Measurements from ENCODE around the gene SMIM24.

The SMIM24 gene

DNA sequence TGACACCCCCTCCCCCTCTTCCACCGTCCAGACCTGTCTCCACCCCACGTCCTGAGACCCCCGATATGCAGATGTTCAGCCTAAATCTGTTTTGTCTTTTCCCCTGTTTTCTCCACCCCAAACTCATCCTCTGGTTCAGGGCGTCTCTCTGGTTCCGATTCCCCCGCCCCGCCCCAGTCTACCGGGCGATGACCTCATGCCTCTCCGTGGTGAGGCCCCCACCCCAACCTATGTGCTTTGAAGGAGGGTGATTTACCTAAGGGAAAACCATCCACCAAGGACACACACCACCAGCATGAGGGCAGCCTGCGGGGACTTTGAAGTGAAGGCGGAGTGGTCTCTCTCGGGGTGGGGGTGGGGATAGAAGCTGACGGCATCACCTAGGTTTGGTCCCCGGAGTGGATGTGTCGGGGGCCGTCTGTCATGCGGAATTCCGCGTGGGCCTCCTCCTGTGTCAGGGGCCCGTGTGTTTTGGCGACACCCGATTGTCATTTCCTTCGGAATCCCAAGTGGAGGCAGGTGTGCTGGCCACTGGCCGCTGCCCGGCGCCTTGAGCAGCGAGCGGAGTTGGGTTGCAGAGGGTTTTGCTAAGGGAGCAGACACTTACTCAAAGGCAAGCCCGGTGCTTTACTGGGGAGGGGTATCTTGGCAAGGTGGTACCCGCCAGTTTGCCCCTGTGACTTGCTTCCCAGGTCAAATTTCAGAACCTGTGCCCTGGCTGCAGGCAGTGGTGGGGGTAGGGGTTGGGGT, 27.2 kb upstream of the SMIM24 start:
- H3K4me3 ChIP-seq (replicated peaks; ENCODE audit: low read depth, low read length), result peak overlapping the region; percentile 85
- TF ChIP-seq, protein P1, sequence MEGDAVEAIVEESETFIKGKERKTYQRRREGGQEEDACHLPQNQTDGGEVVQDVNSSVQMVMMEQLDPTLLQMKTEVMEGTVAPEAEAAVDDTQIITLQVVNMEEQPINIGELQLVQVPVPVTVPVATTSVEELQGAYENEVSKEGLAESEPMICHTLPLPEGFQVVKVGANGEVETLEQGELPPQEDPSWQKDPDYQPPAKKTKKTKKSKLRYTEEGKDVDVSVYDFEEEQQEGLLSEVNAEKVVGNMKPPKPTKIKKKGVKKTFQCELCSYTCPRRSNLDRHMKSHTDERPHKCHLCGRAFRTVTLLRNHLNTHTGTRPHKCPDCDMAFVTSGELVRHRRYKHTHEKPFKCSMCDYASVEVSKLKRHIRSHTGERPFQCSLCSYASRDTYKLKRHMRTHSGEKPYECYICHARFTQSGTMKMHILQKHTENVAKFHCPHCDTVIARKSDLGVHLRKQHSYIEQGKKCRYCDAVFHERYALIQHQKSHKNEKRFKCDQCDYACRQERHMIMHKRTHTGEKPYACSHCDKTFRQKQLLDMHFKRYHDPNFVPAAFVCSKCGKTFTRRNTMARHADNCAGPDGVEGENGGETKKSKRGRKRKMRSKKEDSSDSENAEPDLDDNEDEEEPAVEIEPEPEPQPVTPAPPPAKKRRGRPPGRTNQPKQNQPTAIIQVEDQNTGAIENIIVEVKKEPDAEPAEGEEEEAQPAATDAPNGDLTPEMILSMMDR (IDR thresholded peaks at IDR 0.05; ENCODE audit: low read length, missing control alignments), result no peak
- no peak for DNase-seq (ENCODE audit: low read depth)

DNA sequence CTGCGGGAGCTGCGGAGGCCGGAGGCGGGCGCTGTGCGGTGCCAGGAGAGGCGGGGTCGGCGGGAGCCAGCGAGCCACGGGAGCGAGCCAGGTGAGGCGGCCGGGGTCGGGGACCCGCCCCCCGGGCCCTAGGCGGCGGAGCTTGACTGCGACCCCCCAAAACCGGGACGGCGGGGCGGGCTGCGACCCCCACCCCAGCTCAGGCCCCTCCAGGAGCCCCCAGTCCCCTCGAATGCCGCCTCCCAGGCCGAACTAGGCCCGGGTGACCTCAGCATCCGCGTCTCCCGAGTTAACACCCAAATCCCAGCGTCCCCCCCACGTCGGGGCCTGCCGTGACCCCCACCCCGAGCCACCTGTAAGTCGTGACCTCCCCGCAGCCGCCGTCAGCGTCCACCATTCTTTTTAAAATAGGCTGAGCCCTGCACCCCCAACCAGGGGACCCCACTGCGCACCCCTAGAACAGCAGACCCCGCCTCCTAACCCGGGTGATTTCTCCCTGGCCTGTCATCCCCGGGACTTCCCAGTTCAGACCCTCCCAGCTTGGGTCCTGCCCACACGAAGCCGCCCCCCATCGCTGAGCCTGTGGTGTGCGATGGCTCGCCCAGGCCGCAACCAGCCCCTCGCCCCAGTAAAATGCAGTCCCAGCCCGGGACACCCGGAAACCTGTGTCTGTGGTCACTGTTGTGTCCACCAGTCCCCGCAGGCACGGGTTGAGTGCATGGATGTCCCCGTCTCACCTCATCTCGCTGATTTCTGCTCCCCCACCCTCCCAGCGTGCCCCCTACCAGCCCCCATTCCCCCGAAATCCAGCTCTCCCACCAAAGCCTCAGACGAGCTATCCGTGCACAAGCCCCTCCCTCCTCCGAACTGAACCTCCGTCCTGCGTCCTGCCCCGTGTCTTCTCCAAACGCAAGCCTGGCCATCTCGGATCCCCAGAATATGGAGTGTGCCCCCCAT, 26.3 kb upstream of the SMIM24 start:
- peak overlapping the region; percentile 85 for H3K4me3 ChIP-seq (replicated peaks; ENCODE audit: low read depth, low read length)
- no peak for DNase-seq (ENCODE audit: low read depth)
- TF ChIP-seq, protein P1 (IDR thresholded peaks at IDR 0.05; ENCODE audit: low read length, missing control alignments), result no peak

DNA sequence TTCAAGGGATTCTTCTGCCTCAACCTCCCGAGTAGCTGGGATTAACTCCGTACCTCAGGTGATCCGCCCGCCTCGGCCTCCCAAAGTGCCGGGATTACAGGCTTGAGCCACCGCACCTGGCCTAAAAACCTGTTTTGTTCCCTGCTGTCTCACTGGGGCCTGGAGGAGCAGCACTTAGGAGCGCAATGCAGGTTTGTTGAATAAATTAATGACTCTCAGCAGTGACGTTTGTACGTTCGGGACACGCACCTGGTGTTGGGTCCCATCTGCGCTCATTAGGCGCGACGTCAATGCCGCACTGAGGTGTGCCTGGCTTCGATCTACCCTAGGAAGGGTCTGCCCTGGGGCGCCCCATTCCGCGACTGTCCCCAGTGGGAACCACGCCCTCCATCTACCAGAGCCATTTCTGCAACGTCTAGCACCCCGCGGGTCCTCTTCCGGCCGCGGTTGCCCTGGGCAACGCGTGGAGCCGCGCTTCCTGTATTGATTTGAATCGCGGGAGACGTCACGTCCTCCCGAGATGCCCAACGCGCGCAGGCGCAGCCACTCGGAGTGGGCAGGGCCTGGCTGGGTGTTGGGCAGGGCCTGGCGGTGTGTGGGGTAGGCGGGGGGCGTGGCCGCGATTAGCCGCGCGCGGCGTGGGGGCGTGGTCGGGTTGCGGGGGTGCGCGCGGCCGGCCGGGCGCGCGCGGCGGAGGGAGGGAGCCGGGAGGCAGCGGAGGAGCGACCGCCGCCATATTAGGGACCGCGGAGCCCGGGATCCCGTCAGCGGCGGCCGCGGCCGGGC, 25.5 kb upstream of the SMIM24 start, which contains the start of gene FZR1:
TSS of gene FZR1 (plus strand) at position 714 of the 786 bp plus-strand sequence. CDS start 16,679 bp downstream, outside the sequence.
- TF ChIP-seq, protein P1 (IDR thresholded peaks at IDR 0.05; ENCODE audit: low read length, missing control alignments), result peak; percentile 1

DNA sequence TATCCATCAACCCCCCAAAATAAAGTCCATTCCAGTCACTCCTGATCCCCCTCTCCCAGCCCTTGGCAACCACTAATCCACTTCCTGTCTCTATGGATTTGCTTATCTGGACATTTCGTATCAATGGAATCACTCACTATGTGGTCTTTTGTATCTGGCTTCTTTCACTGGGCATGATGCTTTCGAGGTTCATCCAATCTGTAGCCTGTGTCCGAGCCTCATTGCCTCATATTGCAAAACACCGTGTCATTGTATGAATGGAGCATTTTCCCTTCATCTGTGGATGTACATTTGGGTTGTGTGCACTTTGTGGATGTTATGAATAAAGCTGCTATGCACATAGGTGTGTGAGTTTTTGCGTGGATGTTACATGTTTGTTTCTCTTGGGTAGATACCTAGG, 24.4 kb upstream of the SMIM24 start:
- H3K4me3 ChIP-seq (replicated peaks; ENCODE audit: low read depth, low read length), result no peak overlapping the region
- peak; percentile 22 for DNase-seq (ENCODE audit: low read depth)
- TF ChIP-seq, protein P1 (IDR thresholded peaks at IDR 0.05; ENCODE audit: low read length, missing control alignments), result no peak

More for the DNA sequence above, 25.5 kb upstream of the SMIM24 start, which contains the start of gene FZR1:
- peak within 1 kb of the TSS; percentile 85 for H3K4me3 ChIP-seq (replicated peaks; ENCODE audit: low read depth, low read length)
- DNase-seq (ENCODE audit: low read depth), result peak; percentile 99

DNA sequence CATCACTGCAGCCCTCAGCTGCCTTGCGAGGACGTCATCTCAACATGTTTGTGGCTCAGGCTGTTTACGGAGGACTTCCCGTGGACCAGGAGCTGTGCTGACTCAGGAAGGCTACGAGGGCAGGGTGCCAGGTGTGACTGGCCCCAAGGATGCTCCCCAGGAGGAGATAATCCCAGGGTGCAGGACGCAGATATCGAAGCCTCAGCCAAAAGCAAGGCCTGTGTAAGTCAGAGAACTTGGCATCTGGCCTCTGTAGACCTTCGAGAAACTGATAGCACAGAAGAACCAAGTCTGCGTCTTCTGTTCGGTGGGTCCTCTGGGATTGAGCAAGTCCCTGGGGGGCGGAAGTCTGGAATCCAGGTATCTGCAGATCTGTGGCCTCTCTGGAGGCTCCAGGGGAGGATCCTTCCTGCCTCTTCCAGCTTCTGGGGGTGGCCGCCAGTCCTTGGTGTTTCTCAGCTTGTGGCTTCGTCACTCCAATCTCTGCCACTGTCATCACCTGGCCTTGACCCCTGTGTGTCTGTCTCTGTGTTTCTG, 22.8 kb upstream of the SMIM24 start:
- H3K4me3 ChIP-seq (replicated peaks; ENCODE audit: low read depth, low read length), result no peak overlapping the region
- TF ChIP-seq, protein P1 (IDR thresholded peaks at IDR 0.05; ENCODE audit: low read length, missing control alignments), result no peak
- DNase-seq (ENCODE audit: low read depth), result peak; percentile 33

DNA sequence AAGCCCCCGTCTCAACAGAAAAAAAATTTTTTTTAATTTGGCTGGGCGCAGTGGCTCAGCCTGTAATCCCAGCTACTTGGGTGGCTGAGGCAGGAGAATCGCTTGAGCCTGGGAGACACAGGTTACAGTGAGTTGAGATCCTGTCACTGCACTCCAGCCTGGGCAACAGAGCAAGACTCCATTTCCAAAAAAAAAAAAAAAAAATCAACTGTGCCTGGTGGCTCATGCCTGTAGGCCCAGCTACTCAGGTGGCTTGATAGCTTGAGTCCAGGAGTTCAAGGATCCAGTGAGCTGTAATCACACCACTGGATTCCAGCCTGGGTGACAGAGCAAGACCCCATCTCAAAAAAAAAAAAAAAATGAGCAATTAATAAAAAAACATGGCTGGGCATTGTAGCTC, 21.5 kb upstream of the SMIM24 start:
- TF ChIP-seq, protein P1 (IDR thresholded peaks at IDR 0.05; ENCODE audit: low read length, missing control alignments), result no peak
- H3K4me3 ChIP-seq (replicated peaks; ENCODE audit: low read depth, low read length), result no peak overlapping the region
- DNase-seq (ENCODE audit: low read depth), result no peak

Data from fibroblast of pulmonary artery (primary cell).